Calu3 (cell line): ENCODE measurements around the gene GK2. TPM values are rescaled to one million over a fixed set of nuclear protein-coding genes. Genes with fewer than 3 reads are reported as not detected.

Source experiments
- BruUV-seq: library from RNA; stranded (reverse); fragments of 400-500 nt; replicated peaks from 2 replicates; lab custom pipeline; 2021; lab: Mats Ljungman, UMichigan
- CTCF ChIA-PET: fragments of 300-600 bp; sonication (Branson Sonifier 250); formaldehyde crosslinking; loops from one replicate; lab custom pipeline; 2022; ENCODE audit warnings: antibody characterized with exemption; lab: Charles Lee
- DNase-seq: peaks from one replicate; pipeline ENCODE4 v3.0.0; 2022
- H3K27ac Mint-ChIP-seq: one replicate; pipeline ENCODE4 v1.8.0; 2022; ENCODE audit warnings: mixed read lengths; ENCODE audit not compliant: unreplicated experiment
- H3K27me3 Mint-ChIP-seq: one replicate; pipeline ENCODE4 v1.8.0; 2022; ENCODE audit warnings: mixed read lengths; ENCODE audit not compliant: unreplicated experiment
- H3K36me3 Mint-ChIP-seq: one replicate; pipeline ENCODE4 v1.8.0; 2022; ENCODE audit warnings: mild to moderate bottlenecking, moderate library complexity, mixed read lengths; ENCODE audit not compliant: insufficient read depth, unreplicated experiment
- H3K4me1 Mint-ChIP-seq: one replicate; pipeline ENCODE4 v1.8.0; 2022; ENCODE audit warnings: mild to moderate bottlenecking, low read depth, mixed read lengths; ENCODE audit not compliant: unreplicated experiment
- H3K4me3 Mint-ChIP-seq: one replicate; pipeline ENCODE4 v1.8.0; 2022; ENCODE audit warnings: mild to moderate bottlenecking, low read depth, moderate library complexity, mixed read lengths; ENCODE audit not compliant: unreplicated experiment
- H3K9me3 Mint-ChIP-seq: one replicate; pipeline ENCODE4 v1.8.0; 2022; ENCODE audit warnings: low read depth, mixed read lengths; ENCODE audit not compliant: unreplicated experiment
- CTCF ChIP-seq: fragments of 200-600 bp; IDR thresholded peaks from one replicate; pipeline ENCODE4 v1.8.0; 2022; ENCODE audit warnings: antibody characterized with exemption; ENCODE audit not compliant: unreplicated experiment
- intact Hi-C: fragments of 100-400 bp; cut with micrococcal nuclease; formaldehyde crosslinking; loops from one replicate; pipeline ENCODE4 v1.10.0; 2022; ENCODE audit not compliant: unreplicated experiment
- total RNA-seq: library from RNA; stranded (reverse); gene quantifications from 2 replicates; pipeline ENCODE4 v1.2.3, GENCODE V29; 2022

GK2 gene
- total RNA-seq, 1 experiment from 2014 or later = not detected

- no peaks in the 10 kb centered on the region for H3K9me3 Mint-ChIP-seq
- H3K4me3 Mint-ChIP-seq = no peak overlapping the region
- H3K4me1 Mint-ChIP-seq = no peaks in the 10 kb centered on the region
- no TSS peak for BruUV-seq
- H3K36me3 Mint-ChIP-seq = no peaks in the 10 kb centered on the region
- H3K27me3 Mint-ChIP-seq = no peaks in the 10 kb centered on the region
- intact Hi-C loops = no loop called here
- no peak for DNase-seq
- CTCF ChIA-PET = no interaction called here
- H3K27ac Mint-ChIP-seq = no peak overlapping the region
- no peak for TF ChIP-seq CTCF
Observed at GRCh38 chr4:79370026-79370425, 38.0 kb downstream of the GK2 start.

GRCh38 chr4:79367096-79367495 lies 40.9 kb downstream of the GK2 start:
- Mint-ChIP-seq H3K27ac (no peak overlapping the region), H3K4me1 (no peaks in the 10 kb centered on the region), H3K36me3 (no peaks in the 10 kb centered on the region), H3K4me3 (no peak overlapping the region), H3K9me3 (no peaks in the 10 kb centered on the region), H3K27me3 (no peaks in the 10 kb centered on the region)
- DNase-seq = no peak
- CTCF ChIA-PET = interaction anchor here (0.6 kb wide), 1 partner anchor 227 kb away, joined by 3 read pairs; no protein-coding TSS in a partner anchor
- no peak for TF ChIP-seq CTCF
- no TSS peak for BruUV-seq
- intact Hi-C loops = no loop called here

- TF ChIP-seq CTCF = no peak
- no peaks in the 10 kb centered on the region for H3K36me3 Mint-ChIP-seq
- CTCF ChIA-PET = interaction anchor here (0.6 kb wide), 3 partner anchors 70 to 1558 kb away, joined by 3 read pairs; no protein-coding TSS in a partner anchor
- no peaks in the 10 kb centered on the region for H3K27me3 Mint-ChIP-seq
- H3K9me3 Mint-ChIP-seq = no peaks in the 10 kb centered on the region
- no peaks in the 10 kb centered on the region for H3K4me1 Mint-ChIP-seq
- no TSS peak for BruUV-seq
- intact Hi-C loops = no loop called here
- H3K4me3 Mint-ChIP-seq = no peak overlapping the region
- H3K27ac Mint-ChIP-seq = no peak overlapping the region
- no peak for DNase-seq
Observed at GRCh38 chr4:79366422-79366821, 41.6 kb downstream of the GK2 start.

GRCh38 chr4:79364061-79364460 lies 44.0 kb downstream of the GK2 start:
- Mint-ChIP-seq H3K36me3 (no peaks in the 10 kb centered on the region), H3K9me3 (no peaks in the 10 kb centered on the region), H3K4me3 (no peak overlapping the region), H3K27ac (no peak overlapping the region), H3K4me1 (no peaks in the 10 kb centered on the region), H3K27me3 (no peaks in the 10 kb centered on the region)
- BruUV-seq = no TSS peak
- intact Hi-C loops = no loop called here
- no peak for DNase-seq
- no peak for TF ChIP-seq CTCF
- CTCF ChIA-PET = no interaction called here
